ENCODE measurements around the gene CASKIN1. TPM values are rescaled to one million over a fixed set of nuclear protein-coding genes. Genes with fewer than 3 reads are reported as not detected.
A peak's percentile ranks its signal among the peaks of the same experiment; 100 is the strongest.

The CASKIN1 gene
- total RNA-seq, 1 experiment from 2014 or later, result 6.6 TPM

GRCh38 chr16:2238150-2238837 is 41.9 kb upstream of the CASKIN1 start:
- intact Hi-C loops (cut with micrococcal nuclease; ENCODE audit: unreplicated experiment), result no loop called here
- H3K9me3 Mint-ChIP-seq (ENCODE audit: unreplicated experiment), result no peaks in the 10 kb centered on the region
- H3K4me3 ChIP-seq (ENCODE audit: low read depth, low read length), result no peak overlapping the region
- no peak for DNase-seq
- H3K27me3 ChIP-seq (replicated peaks; ENCODE audit: control insufficient read depth, insufficient read depth, low read length), result no peaks in the 10 kb centered on the region
- ChIA-PET POLR2A (interaction anchor here (0.8 kb wide), 1 partner anchor 24 kb away, joined by 3 read pairs; the partner anchor contains the start of gene PGP), CTCF (interaction anchor here (0.9 to 1.0 kb wide), 2 partner anchors 14 to 43 kb away, joined by 3 read pairs; no protein-coding TSS in a partner anchor)
- H3K36me3 ChIP-seq (ENCODE audit: control insufficient read depth, insufficient read depth, low read length), result no peaks in the 10 kb centered on the region; the same call in 1 of the 2 replicates
- H3K4me1 ChIP-seq, result peaks cover 8% of the 10 kb centered on the region; the same call in 1 of the 2 replicates
- no TSS peak for BruUV-seq (replicated peaks)
- no peak for TF ChIP-seq CTCF (IDR thresholded peaks at IDR 0.05; ENCODE audit: insufficient read depth in 1 of 2, low read depth in 1 of 2, low read length in 1 of 2, severe bottlenecking in 1 of 2, unreplicated experiment in 1 of 2)
- H3K4me1 Mint-ChIP-seq (ENCODE audit: low read depth, unreplicated experiment), result no peaks in the 10 kb centered on the region
- no peaks in the 10 kb centered on the region for H3K9me3 ChIP-seq
- H3K27me3 Mint-ChIP-seq (ENCODE audit: insufficient read depth, unreplicated experiment), result no peaks in the 10 kb centered on the region
- H3K4me3 Mint-ChIP-seq (ENCODE audit: unreplicated experiment), result no peak overlapping the region
- H3K36me3 Mint-ChIP-seq (ENCODE audit: insufficient read depth, unreplicated experiment), result peaks cover 66% of the 10 kb centered on the region
- H3K27ac Mint-ChIP-seq (ENCODE audit: unreplicated experiment), result no peak overlapping the region

GRCh38 chr16:2237493-2238149 is 41.2 kb upstream of the CASKIN1 start:
- intact Hi-C loops (cut with micrococcal nuclease; ENCODE audit: unreplicated experiment), result no loop called here
- Mint-ChIP-seq H3K4me3 (ENCODE audit: unreplicated experiment) (peak overlapping the region; percentile 56), H3K27me3 (ENCODE audit: insufficient read depth, unreplicated experiment) (no peaks in the 10 kb centered on the region), H3K27ac (ENCODE audit: unreplicated experiment) (no peak overlapping the region), H3K9me3 (ENCODE audit: unreplicated experiment) (no peaks in the 10 kb centered on the region), H3K36me3 (ENCODE audit: insufficient read depth, unreplicated experiment) (peaks cover 60% of the 10 kb centered on the region), H3K4me1 (ENCODE audit: low read depth, unreplicated experiment) (no peaks in the 10 kb centered on the region)
- POLR2A ChIA-PET, result no interaction called here
- CTCF ChIA-PET, result no interaction called here
- Histone ChIP-seq H3K4me1 (peaks cover 8% of the 10 kb centered on the region; the same call in 1 of the 2 replicates), H3K9me3 (no peaks in the 10 kb centered on the region), H3K27me3 (replicated peaks; ENCODE audit: control insufficient read depth, insufficient read depth, low read length) (no peaks in the 10 kb centered on the region), H3K4me3 (ENCODE audit: low read depth, low read length) (peak overlapping the region; percentile 46), H3K36me3 (ENCODE audit: control insufficient read depth, insufficient read depth, low read length) (no peaks in the 10 kb centered on the region)
- TF ChIP-seq CTCF (IDR thresholded peaks at IDR 0.05; ENCODE audit: insufficient read depth in 1 of 2, low read depth in 1 of 2, low read length in 1 of 2, severe bottlenecking in 1 of 2, unreplicated experiment in 1 of 2), result no peak
- BruUV-seq (replicated peaks), result no TSS peak
- no peak for DNase-seq

GRCh38 chr16:2237102-2237482 is 40.7 kb upstream of the CASKIN1 start:
- CTCF ChIA-PET, result no interaction called here
- Mint-ChIP-seq H3K36me3 (ENCODE audit: insufficient read depth, unreplicated experiment) (peaks cover 54% of the 10 kb centered on the region), H3K27me3 (ENCODE audit: insufficient read depth, unreplicated experiment) (no peaks in the 10 kb centered on the region), H3K4me1 (ENCODE audit: low read depth, unreplicated experiment) (no peaks in the 10 kb centered on the region), H3K4me3 (ENCODE audit: unreplicated experiment) (peak overlapping the region; percentile 56), H3K27ac (ENCODE audit: unreplicated experiment) (no peak overlapping the region), H3K9me3 (ENCODE audit: unreplicated experiment) (no peaks in the 10 kb centered on the region)
- H3K4me1 ChIP-seq, result peaks cover 8% of the 10 kb centered on the region; the same call in 1 of the 2 replicates
- intact Hi-C loops (cut with micrococcal nuclease; ENCODE audit: unreplicated experiment), result no loop called here
- no TSS peak for BruUV-seq (replicated peaks)
- no peak for TF ChIP-seq CTCF (IDR thresholded peaks at IDR 0.05; ENCODE audit: insufficient read depth in 1 of 2, low read depth in 1 of 2, low read length in 1 of 2, severe bottlenecking in 1 of 2, unreplicated experiment in 1 of 2)
- H3K27me3 ChIP-seq (replicated peaks; ENCODE audit: control insufficient read depth, insufficient read depth, low read length), result no peaks in the 10 kb centered on the region
- POLR2A ChIA-PET, result no interaction called here
- H3K36me3 ChIP-seq (ENCODE audit: control insufficient read depth, insufficient read depth, low read length), result no peaks in the 10 kb centered on the region
- peak in 1 of 2 experiments; percentile 45 for DNase-seq
- H3K4me3 ChIP-seq (ENCODE audit: low read depth, low read length), result peak overlapping the region; percentile 46
- H3K9me3 ChIP-seq, result no peaks in the 10 kb centered on the region

All from Caco-2 (cell line).